Endometrium (tissue), 2 donors: ENCODE results near the gene FICD.

Source experiments
- FAIRE-seq: peaks from 2 replicates; lab custom pipeline; 2012; peaks lifted over from hg19 to GRCh38; lab: Jason Lieb, UNC
- donor health status: control.
- donor health status: control.

The FICD gene

GRCh38 chr12:108567406-108568337 lies 52.6 kb downstream of the FICD start:
- FAIRE-seq: no peak

GRCh38 chr12:108568338-108569154 lies 53.5 kb downstream of the FICD start:
- FAIRE-seq: no peak
